Peyer's patch (tissue), 4 donors: ENCODE results near the gene ITGB7.

Experiments
- POLR2A ChIP-seq, 2 donors: fragments of 450-650 bp; IDR thresholded peaks; one replicate each; pipeline ENCODE4 v1.5.1; 2017; ENCODE audit warnings: antibody characterized with exemption in 2 of 2, mild to moderate bottlenecking in 2 of 2, moderate library complexity in 2 of 2
- TF ChIP-seq, protein P1 (sequence below), 6 experiments: fragments of 450-650 bp in 4 of 6; fragments of 200-600 bp in 2 of 6; sonication (generic) in 1 of 6; IDR thresholded peaks; one replicate each; pipeline ENCODE4 v1.5.1; 2017 to 2019; ENCODE audit warnings: antibody characterized with exemption in 6 of 6, mild to moderate bottlenecking in 3 of 6, moderate library complexity in 1 of 6

DNA sequence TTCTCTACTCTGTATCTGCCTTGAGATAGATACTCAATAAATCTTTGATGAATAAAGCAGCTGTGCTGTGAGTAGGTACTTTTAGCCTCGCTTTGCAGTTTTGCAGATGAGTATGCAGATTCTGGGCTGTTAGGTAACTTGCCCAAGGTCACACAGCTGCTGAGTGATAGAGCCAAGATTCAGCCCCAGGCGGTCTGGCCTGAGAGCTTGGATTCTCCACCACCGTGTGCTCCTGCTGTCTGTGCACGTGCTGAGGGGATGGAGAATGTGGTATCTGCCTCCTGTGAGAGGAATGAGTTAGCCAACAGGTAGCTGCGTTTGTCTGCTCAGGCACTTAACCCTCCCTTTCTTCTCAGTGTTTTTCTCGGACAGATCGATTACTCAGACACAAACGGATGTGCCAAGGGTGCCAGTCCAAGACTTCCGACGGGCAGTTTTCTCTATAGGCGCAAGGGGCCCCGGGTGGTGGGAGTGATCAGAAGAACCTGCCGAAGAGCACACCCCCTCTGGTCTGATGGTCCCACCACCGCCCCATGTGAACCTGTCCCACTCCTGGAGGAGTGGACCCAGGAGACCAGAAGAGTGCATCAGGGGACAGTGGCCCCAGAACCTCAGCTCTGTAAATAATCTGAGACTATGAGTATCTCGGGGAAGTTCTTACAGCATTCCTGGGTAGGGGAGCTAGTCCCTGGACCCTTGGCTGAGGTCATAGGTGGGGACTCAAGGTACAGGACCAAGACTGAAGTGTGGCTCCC lies 19.7 kb downstream of the ITGB7 start:
- TF ChIP-seq, protein P1, sequence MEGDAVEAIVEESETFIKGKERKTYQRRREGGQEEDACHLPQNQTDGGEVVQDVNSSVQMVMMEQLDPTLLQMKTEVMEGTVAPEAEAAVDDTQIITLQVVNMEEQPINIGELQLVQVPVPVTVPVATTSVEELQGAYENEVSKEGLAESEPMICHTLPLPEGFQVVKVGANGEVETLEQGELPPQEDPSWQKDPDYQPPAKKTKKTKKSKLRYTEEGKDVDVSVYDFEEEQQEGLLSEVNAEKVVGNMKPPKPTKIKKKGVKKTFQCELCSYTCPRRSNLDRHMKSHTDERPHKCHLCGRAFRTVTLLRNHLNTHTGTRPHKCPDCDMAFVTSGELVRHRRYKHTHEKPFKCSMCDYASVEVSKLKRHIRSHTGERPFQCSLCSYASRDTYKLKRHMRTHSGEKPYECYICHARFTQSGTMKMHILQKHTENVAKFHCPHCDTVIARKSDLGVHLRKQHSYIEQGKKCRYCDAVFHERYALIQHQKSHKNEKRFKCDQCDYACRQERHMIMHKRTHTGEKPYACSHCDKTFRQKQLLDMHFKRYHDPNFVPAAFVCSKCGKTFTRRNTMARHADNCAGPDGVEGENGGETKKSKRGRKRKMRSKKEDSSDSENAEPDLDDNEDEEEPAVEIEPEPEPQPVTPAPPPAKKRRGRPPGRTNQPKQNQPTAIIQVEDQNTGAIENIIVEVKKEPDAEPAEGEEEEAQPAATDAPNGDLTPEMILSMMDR (IDR thresholded peaks at IDR 0.05): no peak
- no peak for TF ChIP-seq POLR2A (IDR thresholded peaks at IDR 0.05)
